Ovary (tissue), 3 donors: Measurements from ENCODE around the gene KRT13.

Source experiments
- CTCF ChIP-seq, 3 donors: fragments of 450-650 bp in 2 of 3; fragments of 200-600 bp in 1 of 3; IDR thresholded peaks; one replicate each; pipeline versions ENCODE4 v1.5.1 to v1.8.0; 2016 to 2022; ENCODE audit warnings: antibody characterized with exemption in 3 of 3, mild to moderate bottlenecking in 1 of 3
- EP300 ChIP-seq: sonication (generic); formaldehyde crosslinking; IDR thresholded peaks from one replicate; pipeline ENCODE4 v1.6.1; 2017; ENCODE audit warnings: antibody characterized with exemption
- POLR2A ChIP-seq: fragments of 450-650 bp; IDR thresholded peaks from one replicate; pipeline ENCODE4 v1.6.1; 2017; ENCODE audit warnings: antibody characterized with exemption, mild to moderate bottlenecking, moderate library complexity
- donor health status: DM: no; HTN: no; CAD: no.

GRCh38 chr17:41552455-41552854, 47.0 kb upstream of the KRT13 start:
- TF ChIP-seq CTCF (IDR thresholded peaks at IDR 0.05) (no peak), POLR2A (no peak), EP300 (no peak)
